ENCODE data around the gene KIRREL2. TPM values are rescaled to one million over a fixed set of nuclear protein-coding genes. Genes with fewer than 3 reads are reported as not detected.

Gene KIRREL2
- total RNA-seq, 5 donors from 2014 or later (not counting 1 experiment from before 2014, with no cell fraction given), result 0.16 to 0.28 (median 0.25) TPM

DNA sequence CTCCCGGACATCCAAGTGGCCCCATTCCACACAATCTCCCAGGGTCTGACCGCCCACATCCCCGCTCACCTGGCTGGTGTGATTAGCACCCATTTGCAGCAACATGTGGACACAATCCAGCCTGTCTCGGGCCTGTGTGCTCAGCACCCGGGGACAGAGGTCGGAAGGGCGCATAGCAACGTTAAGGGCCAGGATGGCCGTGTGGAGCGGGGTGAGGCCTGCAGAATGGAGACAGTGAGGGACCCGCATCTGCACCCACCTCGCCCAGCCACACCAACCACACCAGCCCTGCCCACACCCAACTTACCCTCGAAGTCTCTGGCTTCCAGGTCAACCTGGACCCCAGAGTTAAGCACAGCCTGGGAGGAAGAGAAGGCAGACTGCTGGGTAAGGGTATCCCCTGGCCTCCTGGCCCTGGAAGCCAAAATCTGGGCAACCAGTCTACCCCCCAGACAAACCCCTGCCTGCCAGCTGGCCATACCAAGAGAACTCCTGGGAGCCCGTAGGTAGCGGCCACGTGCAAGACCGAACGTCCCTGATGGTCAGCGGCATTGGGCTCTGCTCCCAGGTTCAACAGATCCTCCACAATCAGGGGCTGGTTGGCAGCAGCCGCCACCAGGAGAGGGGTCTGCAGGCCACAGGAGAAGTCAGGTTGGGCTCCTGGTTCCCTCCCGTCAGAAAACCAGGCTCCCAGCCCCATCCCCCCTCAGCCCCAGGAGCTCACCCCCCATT lies 39.4 kb downstream of the KIRREL2 start:
- H3K4me3 ChIP-seq (ENCODE audit: control insufficient read depth in 1 of 2, extremely low read depth in 1 of 2, low read length in 1 of 2), result no peak overlapping the region
- WGBS (ENCODE audit: insufficient coverage), result 92% methylated on average over 14 of the region's 21 CpGs
- peak overlapping the region in 2 of 3 donors; percentile 6 to 24 for H3K4me3 Mint-ChIP-seq
- peaks cover 16 to 42% of the 10 kb centered on the region in 2 experiments for H3K4me1 ChIP-seq (ENCODE audit: control insufficient read depth in 1 of 2, extremely low read depth in 1 of 2, insufficient read depth in 2 of 2, low read length in 2 of 2)
- H3K9me3 Mint-ChIP-seq, result no peaks in the 10 kb centered on the region
- ChIA-PET CTCF (interaction anchor here in 1 of 2 donors (0.6 to 0.7 kb wide), 2 partner anchors 8 to 158 kb away, joined by 3 to 4 read pairs; no protein-coding TSS in a partner anchor), POLR2A (no interaction called here)
- peaks cover 11 to 51% of the 10 kb centered on the region in 2 donors for H3K36me3 ChIP-seq (ENCODE audit: control insufficient read depth in 2 of 2, extremely low read depth in 1 of 2, insufficient read depth in 1 of 2, low read length in 1 of 2)
- H3K36me3 Mint-ChIP-seq, result peaks cover 23% of the 10 kb centered on the region
- peak overlapping the region; percentile 55 to 87 for H3K27ac Mint-ChIP-seq
- ATAC-seq (replicated peaks in 1 of 4) (no peak), DNase-seq (no peak)
- H3K9me3 ChIP-seq, result no peaks in the 10 kb centered on the region
- no peaks in the 10 kb centered on the region for H3K27me3 Mint-ChIP-seq
- H3K27me3 ChIP-seq (replicated peaks in 1 of 2; ENCODE audit: control insufficient read depth in 2 of 2, extremely low read depth in 1 of 2, insufficient read depth in 2 of 2, low read length in 1 of 2), result no peaks in the 10 kb centered on the region
- H3K4me1 Mint-ChIP-seq, result peaks cover 25 to 40% (median 38%) of the 10 kb centered on the region in 3 donors
- no peak overlapping the region for H3K27ac ChIP-seq (ENCODE audit: low read length)

DNA sequence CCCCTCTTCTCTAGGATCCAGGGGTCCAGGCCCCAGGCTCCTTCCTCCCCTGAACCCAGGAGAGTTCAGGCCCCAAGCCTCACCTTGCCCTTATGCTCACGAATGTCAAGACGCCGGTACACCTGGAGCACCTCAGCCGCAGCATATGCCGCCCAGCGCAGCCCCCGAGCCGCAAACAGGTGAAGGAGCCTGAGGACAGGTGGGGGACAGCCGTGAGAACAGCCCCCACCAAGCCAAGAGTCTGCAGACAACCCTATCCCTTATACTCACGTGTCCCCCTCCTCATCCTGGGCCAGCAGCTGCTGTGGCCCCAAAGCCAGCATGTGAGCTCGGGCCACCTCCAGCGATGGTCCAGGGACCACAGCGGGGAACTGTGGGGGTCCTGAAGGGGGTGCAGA lies 39.9 kb downstream of the KIRREL2 start:
- H3K27ac ChIP-seq (ENCODE audit: low read length), result peak overlapping the region; percentile 16
- ChIA-PET CTCF (interaction anchor here in 1 of 2 donors (0.6 kb wide), 1 partner anchor 9 kb away, joined by 4 read pairs; no protein-coding TSS in a partner anchor), POLR2A (interaction anchor here in 1 of 2 donors (0.6 kb wide), 1 partner anchor 30 kb away, joined by 4 read pairs; no protein-coding TSS in a partner anchor)
- H3K4me3 ChIP-seq (ENCODE audit: control insufficient read depth in 1 of 2, extremely low read depth in 1 of 2, low read length in 1 of 2), result no peak overlapping the region
- no peaks in the 10 kb centered on the region for H3K27me3 ChIP-seq (replicated peaks in 1 of 2; ENCODE audit: control insufficient read depth in 2 of 2, extremely low read depth in 1 of 2, insufficient read depth in 2 of 2, low read length in 1 of 2)
- DNase-seq (no peak), ATAC-seq (replicated peaks in 1 of 4) (no peak)
- H3K27me3 Mint-ChIP-seq, result no peaks in the 10 kb centered on the region
- H3K4me3 Mint-ChIP-seq, result peak overlapping the region; percentile 15 to 25 (median 17)
- WGBS (ENCODE audit: insufficient coverage), result 97% methylated on average over 5 of the region's 13 CpGs
- H3K36me3 Mint-ChIP-seq, result peaks cover 22% of the 10 kb centered on the region
- peaks cover 29 to 44% (median 41%) of the 10 kb centered on the region in 3 donors for H3K4me1 Mint-ChIP-seq
- peaks cover 20 to 48% of the 10 kb centered on the region in 2 experiments for H3K4me1 ChIP-seq (ENCODE audit: control insufficient read depth in 1 of 2, extremely low read depth in 1 of 2, insufficient read depth in 2 of 2, low read length in 2 of 2)
- H3K9me3 ChIP-seq, result no peaks in the 10 kb centered on the region
- H3K9me3 Mint-ChIP-seq, result no peaks in the 10 kb centered on the region
- H3K36me3 ChIP-seq (ENCODE audit: control insufficient read depth in 2 of 2, extremely low read depth in 1 of 2, insufficient read depth in 1 of 2, low read length in 1 of 2), result peaks cover 11 to 50% of the 10 kb centered on the region in 2 donors
- H3K27ac Mint-ChIP-seq, result peak overlapping the region; percentile 15 to 87

DNA sequence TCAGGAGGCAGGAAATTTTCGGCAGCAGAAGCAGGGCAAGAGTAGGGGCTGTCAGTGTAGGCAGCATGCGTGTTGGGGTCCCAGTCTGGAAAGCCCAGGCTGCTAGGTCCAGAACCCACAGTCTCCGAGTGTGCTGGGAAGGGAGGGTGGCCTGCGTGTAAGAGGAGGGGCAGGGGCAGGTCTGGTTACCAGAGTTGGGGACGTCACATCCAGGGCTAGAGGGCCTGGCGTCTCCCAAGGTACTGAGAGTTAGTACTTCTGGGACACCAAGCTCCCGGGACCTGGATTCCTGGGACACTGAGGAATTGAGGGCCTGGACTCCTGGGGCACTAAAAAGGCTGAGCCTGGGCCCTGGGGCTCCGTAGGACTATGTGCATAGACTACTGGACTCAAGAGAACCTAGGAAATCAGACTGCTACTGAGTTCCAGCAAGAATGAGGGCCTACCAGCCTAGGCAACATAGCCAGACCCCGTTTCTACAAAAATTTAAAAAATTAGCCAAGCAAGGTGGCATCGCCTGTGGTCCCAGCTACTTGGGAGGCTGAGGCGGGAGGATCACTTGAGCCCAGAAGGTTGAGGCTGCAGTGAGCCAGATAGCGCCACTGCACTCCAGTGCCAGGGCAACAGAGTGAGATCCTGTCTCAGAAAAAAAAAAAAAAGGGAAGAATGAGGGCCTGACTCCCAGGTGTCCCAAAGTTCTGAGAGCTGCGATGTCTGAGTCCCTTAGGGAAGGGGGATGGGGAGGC lies 41.2 kb downstream of the KIRREL2 start:
- peak overlapping the region; percentile 97 to 100 (median 98) for H3K4me3 Mint-ChIP-seq
- H3K4me3 ChIP-seq (ENCODE audit: control insufficient read depth in 1 of 2, extremely low read depth in 1 of 2, low read length in 1 of 2), result peak overlapping the region; percentile 69 to 97

DNA sequence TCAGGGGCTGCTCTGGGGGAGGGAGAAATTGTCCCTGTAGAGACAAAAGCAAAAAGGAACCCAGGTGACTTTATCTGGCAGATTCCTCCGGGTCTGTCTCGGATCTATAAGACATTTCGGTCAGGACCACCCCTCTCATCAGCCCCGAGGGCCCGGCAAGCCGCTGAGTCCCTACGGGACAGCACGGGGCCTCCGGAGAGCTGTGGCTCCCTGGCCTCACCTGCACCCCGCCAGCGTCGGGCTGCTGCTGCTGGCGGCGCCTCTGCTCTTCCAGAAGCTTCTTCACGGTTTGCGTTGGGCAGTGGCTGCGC lies 41.7 kb downstream of the KIRREL2 start:
- H3K4me1 Mint-ChIP-seq, result peaks cover 44 to 57% (median 52%) of the 10 kb centered on the region in 3 donors
- peaks cover 25 to 66% of the 10 kb centered on the region in 2 experiments for H3K4me1 ChIP-seq (ENCODE audit: control insufficient read depth in 1 of 2, extremely low read depth in 1 of 2, insufficient read depth in 2 of 2, low read length in 2 of 2)
- CTCF ChIA-PET, result interaction anchor here in 1 of 2 donors (0.7 kb wide), 1 partner anchor 31 kb away, joined by 3 read pairs; no protein-coding TSS in a partner anchor
- H3K27ac ChIP-seq (ENCODE audit: low read length), result peak overlapping the region; percentile 99
- H3K27me3 Mint-ChIP-seq, result no peaks in the 10 kb centered on the region
- POLR2A ChIA-PET, result no interaction called here
- H3K27ac Mint-ChIP-seq, result peak overlapping the region; percentile 99
- DNase-seq, result peak in 1 of 35 experiments; percentile 22
- no peaks in the 10 kb centered on the region for H3K9me3 Mint-ChIP-seq
- no peaks in the 10 kb centered on the region for H3K9me3 ChIP-seq
- peaks cover 11% of the 10 kb centered on the region for H3K36me3 Mint-ChIP-seq
- H3K36me3 ChIP-seq (ENCODE audit: control insufficient read depth in 2 of 2, extremely low read depth in 1 of 2, insufficient read depth in 1 of 2, low read length in 1 of 2), result peaks cover 11 to 37% of the 10 kb centered on the region in 2 donors
- ATAC-seq (replicated peaks in 1 of 4), result no peak
- WGBS (ENCODE audit: insufficient coverage), result 12% methylated on average over 8 of the region's 17 CpGs
- peak overlapping the region; percentile 69 to 97 for H3K4me3 ChIP-seq (ENCODE audit: control insufficient read depth in 1 of 2, extremely low read depth in 1 of 2, low read length in 1 of 2)
- peak overlapping the region; percentile 97 to 100 (median 98) for H3K4me3 Mint-ChIP-seq
- no peaks in the 10 kb centered on the region for H3K27me3 ChIP-seq (replicated peaks in 1 of 2; ENCODE audit: control insufficient read depth in 2 of 2, extremely low read depth in 1 of 2, insufficient read depth in 2 of 2, low read length in 1 of 2)

More for the DNA sequence above, 41.2 kb downstream of the KIRREL2 start:
- POLR2A ChIA-PET, result no interaction called here
- no peaks in the 10 kb centered on the region for H3K9me3 ChIP-seq
- peaks cover 16% of the 10 kb centered on the region for H3K36me3 Mint-ChIP-seq
- no peak for DNase-seq
- H3K4me1 ChIP-seq (ENCODE audit: control insufficient read depth in 1 of 2, extremely low read depth in 1 of 2, insufficient read depth in 2 of 2, low read length in 2 of 2), result peaks cover 25 to 60% of the 10 kb centered on the region in 2 experiments
- H3K27me3 ChIP-seq (replicated peaks in 1 of 2; ENCODE audit: control insufficient read depth in 2 of 2, extremely low read depth in 1 of 2, insufficient read depth in 2 of 2, low read length in 1 of 2), result no peaks in the 10 kb centered on the region
- WGBS (ENCODE audit: insufficient coverage), result 83% methylated on average over 12 of the region's 13 CpGs
- H3K36me3 ChIP-seq (ENCODE audit: control insufficient read depth in 2 of 2, extremely low read depth in 1 of 2, insufficient read depth in 1 of 2, low read length in 1 of 2), result peaks cover 11 to 42% of the 10 kb centered on the region in 2 donors
- H3K27ac ChIP-seq (ENCODE audit: low read length), result peak overlapping the region; percentile 99
- ATAC-seq (replicated peaks in 1 of 4), result no peak
- H3K9me3 Mint-ChIP-seq, result no peaks in the 10 kb centered on the region
- peaks cover 41 to 54% (median 48%) of the 10 kb centered on the region in 3 donors for H3K4me1 Mint-ChIP-seq
- H3K27me3 Mint-ChIP-seq, result no peaks in the 10 kb centered on the region
- H3K27ac Mint-ChIP-seq, result peak overlapping the region; percentile 87 to 99
- CTCF ChIA-PET, result interaction anchor here in 1 of 2 donors (0.6 to 0.7 kb wide), 3 partner anchors 25 to 51 kb away, joined by 3 to 5 read pairs (median 3); no protein-coding TSS in a partner anchor

DNA sequence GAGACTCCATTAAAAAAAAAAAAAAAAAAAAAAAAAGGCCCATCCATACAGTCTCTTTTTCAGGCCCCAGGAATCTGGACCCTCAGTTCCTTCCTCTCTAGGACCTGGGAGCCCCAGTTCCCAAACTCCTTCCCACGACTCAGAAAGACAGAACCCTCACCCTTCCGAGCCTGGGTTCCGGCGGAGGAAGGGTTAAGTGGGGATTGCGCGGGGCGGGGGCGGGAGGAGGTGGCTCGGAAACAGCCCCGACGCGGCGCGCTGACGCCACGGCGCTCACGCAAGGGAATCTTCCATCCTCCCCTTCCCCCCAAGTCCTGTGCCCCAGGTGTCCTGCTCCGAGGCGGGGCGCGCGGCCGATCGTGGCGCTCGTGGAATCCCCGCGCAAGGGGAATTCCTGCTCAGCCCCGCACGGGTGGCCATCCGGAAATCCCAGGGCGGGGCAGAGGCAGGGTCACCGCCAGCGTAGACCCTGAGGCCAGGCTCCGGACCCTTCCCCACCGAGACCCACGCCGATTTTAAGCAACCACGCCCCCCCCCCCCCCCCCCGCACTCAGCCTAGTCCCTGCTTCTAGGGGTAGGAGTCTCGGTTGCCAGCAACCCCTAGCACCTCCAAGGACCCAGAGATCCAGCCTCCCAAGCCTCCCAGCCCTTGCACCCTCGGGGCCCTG lies 43.0 kb downstream of the KIRREL2 start:
- Histone ChIP-seq H3K4me1 (ENCODE audit: control insufficient read depth in 1 of 2, extremely low read depth in 1 of 2, insufficient read depth in 2 of 2, low read length in 2 of 2) (peaks cover 34 to 78% of the 10 kb centered on the region in 2 experiments), H3K9me3 (no peaks in the 10 kb centered on the region), H3K36me3 (ENCODE audit: control insufficient read depth in 2 of 2, extremely low read depth in 1 of 2, insufficient read depth in 1 of 2, low read length in 1 of 2) (peaks cover 11 to 31% of the 10 kb centered on the region in 2 donors), H3K27me3 (replicated peaks in 1 of 2; ENCODE audit: control insufficient read depth in 2 of 2, extremely low read depth in 1 of 2, insufficient read depth in 2 of 2, low read length in 1 of 2) (no peaks in the 10 kb centered on the region), H3K4me3 (ENCODE audit: control insufficient read depth in 1 of 2, extremely low read depth in 1 of 2, low read length in 1 of 2) (peak overlapping the region; percentile 69 to 97), H3K27ac (ENCODE audit: low read length) (peak overlapping the region; percentile 99)
- peaks cover 11% of the 10 kb centered on the region for H3K36me3 Mint-ChIP-seq
- peak overlapping the region; percentile 99 for H3K27ac Mint-ChIP-seq
- H3K9me3 Mint-ChIP-seq, result no peaks in the 10 kb centered on the region
- ChIA-PET CTCF (interaction anchor here in 1 of 2 donors (0.6 kb wide), 1 partner anchor 69 kb away, joined by 6 read pairs; no protein-coding TSS in a partner anchor), POLR2A (no interaction called here)
- ATAC-seq (replicated peaks in 1 of 4) (peak; percentile 61 to 69 (median 65)), DNase-seq (peak; percentile 68 to 96 (median 85))
- H3K27me3 Mint-ChIP-seq, result no peaks in the 10 kb centered on the region
- 2% methylated on average over 15 of the region's 43 CpGs for WGBS (ENCODE audit: insufficient coverage)
- H3K4me3 Mint-ChIP-seq, result peak overlapping the region; percentile 97 to 100 (median 98)
- peaks cover 55 to 68% (median 65%) of the 10 kb centered on the region in 3 donors for H3K4me1 Mint-ChIP-seq
